HG02852 (cell line): ENCODE data around the gene DNMT1.
"Not testable (repeated sequence)": the region's sequence is repeated elsewhere in the genome, so short reads cannot be mapped to it uniquely, and the experiment has no call there.

ENCODE experiments used
- ATAC-seq: cut with Tn5 transposase; IDR thresholded peaks from one replicate; pipeline ENCODE4 v1.9.1; 2021; ENCODE audit warnings: mild to moderate bottlenecking, moderate library complexity; ENCODE audit not compliant: unreplicated experiment

Gene DNMT1

GRCh38 chr19:10187315-10187714 is 7.4 kb downstream of the DNMT1 start:
- ATAC-seq, result no peak

GRCh38 chr19:10184636-10185035 is 10.1 kb downstream of the DNMT1 start:
- ATAC-seq, result no peak

- ATAC-seq, result no peak
These were observed 10.8 kb downstream of the DNMT1 start for GRCh38 chr19:10183926-10184325.

- no peak for ATAC-seq
These were observed 11.9 kb downstream of the DNMT1 start for GRCh38 chr19:10182847-10183246.

GRCh38 chr19:10182076-10182475 is 12.7 kb downstream of the DNMT1 start:
- no peak for ATAC-seq

- no peak for ATAC-seq
These were observed 14.3 kb downstream of the DNMT1 start for GRCh38 chr19:10180459-10180858.

GRCh38 chr19:10180024-10180423 is 14.7 kb downstream of the DNMT1 start:
- ATAC-seq, result not testable (repeated sequence)

GRCh38 chr19:10173527-10173926 is 21.2 kb downstream of the DNMT1 start:
- ATAC-seq, result no peak

- ATAC-seq, result no peak
These were observed 26.3 kb downstream of the DNMT1 start for GRCh38 chr19:10168386-10168948.

GRCh38 chr19:10167459-10167858 is 27.3 kb downstream of the DNMT1 start:
- no peak for ATAC-seq

- ATAC-seq, result not testable (repeated sequence)
These were observed 28.3 kb downstream of the DNMT1 start for GRCh38 chr19:10166501-10166900.

GRCh38 chr19:10166046-10166445 is 28.7 kb downstream of the DNMT1 start:
- no peak for ATAC-seq

GRCh38 chr19:10163536-10163935 is 31.2 kb downstream of the DNMT1 start:
- ATAC-seq, result no peak

GRCh38 chr19:10159610-10160009 is 35.1 kb downstream of the DNMT1 start:
- ATAC-seq, result no peak

- ATAC-seq, result no peak
These were observed 36.3 kb downstream of the DNMT1 start for GRCh38 chr19:10158485-10158884.

- ATAC-seq, result no peak
These were observed 36.7 kb downstream of the DNMT1 start for GRCh38 chr19:10158071-10158470.

- no peak for ATAC-seq
These were observed 38.9 kb downstream of the DNMT1 start for GRCh38 chr19:10155839-10156238.

GRCh38 chr19:10152100-10152499 is 42.7 kb downstream of the DNMT1 start:
- no peak for ATAC-seq

- ATAC-seq, result no peak
These were observed 43.2 kb downstream of the DNMT1 start for GRCh38 chr19:10151521-10151920.

- ATAC-seq, result no peak
These were observed 45.3 kb downstream of the DNMT1 start for GRCh38 chr19:10149427-10149826.

- ATAC-seq, result no peak
These were observed 48.6 kb downstream of the DNMT1 start for GRCh38 chr19:10146142-10146541.

GRCh38 chr19:10145031-10145430 is 49.7 kb downstream of the DNMT1 start:
- ATAC-seq, result no peak

GRCh38 chr19:10144361-10144760 is 50.4 kb downstream of the DNMT1 start:
- ATAC-seq, result no peak
